ENCODE measurements around the gene TAX1BP1. TPM values are rescaled to one million over a fixed set of nuclear protein-coding genes. Genes with fewer than 3 reads are reported as not detected.

Gene TAX1BP1
- total RNA-seq, 2 experiments from 2014 or later = 53.1 to 53.9 TPM

GRCh38 chr7:27762062-27762461 lies 22.1 kb downstream of the TAX1BP1 start:
- peaks cover 32% of the 10 kb centered on the region for H3K36me3 Mint-ChIP-seq (ENCODE audit: low read depth)
- POLR2A ChIA-PET = no interaction called here
- no peak for DNase-seq
- H3K4me1 Mint-ChIP-seq (ENCODE audit: low read depth) = no peaks in the 10 kb centered on the region
- no peaks in the 10 kb centered on the region for H3K9me3 Mint-ChIP-seq (ENCODE audit: insufficient read depth)
- ATAC-seq = no peak
- H3K27me3 Mint-ChIP-seq (ENCODE audit: low read depth) = no peaks in the 10 kb centered on the region
- H3K27ac Mint-ChIP-seq = no peak overlapping the region
- CTCF ChIA-PET = interaction anchor here (0.8 kb wide), 1 partner anchor 17 kb away, joined by 3 read pairs; no protein-coding TSS in a partner anchor
- H3K4me3 Mint-ChIP-seq = no peak overlapping the region

- POLR2A ChIA-PET = interaction anchor here (0.6 kb wide), 1 partner anchor 257 kb away, joined by 3 read pairs; no protein-coding TSS in a partner anchor
Measured at GRCh38 chr7:27763983-27764508, 24.1 kb downstream of the TAX1BP1 start.

GRCh38 chr7:27765841-27766240 lies 25.9 kb downstream of the TAX1BP1 start:
- ATAC-seq (no peak), DNase-seq (no peak)
- no peaks in the 10 kb centered on the region for H3K27me3 Mint-ChIP-seq (ENCODE audit: low read depth)
- POLR2A ChIA-PET = no interaction called here
- H3K4me3 Mint-ChIP-seq = no peak overlapping the region
- H3K27ac Mint-ChIP-seq = no peak overlapping the region
- H3K9me3 Mint-ChIP-seq (ENCODE audit: insufficient read depth) = no peaks in the 10 kb centered on the region
- H3K4me1 Mint-ChIP-seq (ENCODE audit: low read depth) = no peaks in the 10 kb centered on the region
- CTCF ChIA-PET = interaction anchor here (0.6 to 1.9 kb wide), 4 partner anchors 10 to 746 kb away, joined by 3 to 6 read pairs (median 4); no protein-coding TSS in a partner anchor
- peaks cover 24% of the 10 kb centered on the region for H3K36me3 Mint-ChIP-seq (ENCODE audit: low read depth)

More at GRCh38 chr7:27763983-27764508, 24.1 kb downstream of the TAX1BP1 start:
- H3K9me3 Mint-ChIP-seq (ENCODE audit: insufficient read depth) = no peaks in the 10 kb centered on the region
- no peak overlapping the region for H3K4me3 Mint-ChIP-seq
- no peaks in the 10 kb centered on the region for H3K4me1 Mint-ChIP-seq (ENCODE audit: low read depth)
- DNase-seq = no peak
- ATAC-seq = no peak
- H3K27me3 Mint-ChIP-seq (ENCODE audit: low read depth) = no peaks in the 10 kb centered on the region
- CTCF ChIA-PET = interaction anchor here (1.2 to 1.5 kb wide), 2 partner anchors 11 to 19 kb away, joined by 4 to 9 read pairs; no protein-coding TSS in a partner anchor
- H3K36me3 Mint-ChIP-seq (ENCODE audit: low read depth) = peaks cover 21% of the 10 kb centered on the region
- H3K27ac Mint-ChIP-seq = no peak overlapping the region

- ChIA-PET POLR2A (no interaction called here), CTCF (interaction anchor here (1.5 kb wide), 1 partner anchor 253 kb away, joined by 4 read pairs; no protein-coding TSS in a partner anchor)
- H3K36me3 Mint-ChIP-seq (ENCODE audit: low read depth) = peaks cover 23% of the 10 kb centered on the region
- H3K4me3 Mint-ChIP-seq = no peak overlapping the region
- no peaks in the 10 kb centered on the region for H3K27me3 Mint-ChIP-seq (ENCODE audit: low read depth)
- no peak overlapping the region for H3K27ac Mint-ChIP-seq
- DNase-seq (no peak), ATAC-seq (no peak)
- no peaks in the 10 kb centered on the region for H3K4me1 Mint-ChIP-seq (ENCODE audit: low read depth)
- H3K9me3 Mint-ChIP-seq (ENCODE audit: insufficient read depth) = no peaks in the 10 kb centered on the region
Measured at GRCh38 chr7:27767374-27767773, 27.4 kb downstream of the TAX1BP1 start.

GRCh38 chr7:27771111-27771510 lies 31.1 kb downstream of the TAX1BP1 start:
- Mint-ChIP-seq H3K27me3 (ENCODE audit: low read depth) (no peaks in the 10 kb centered on the region), H3K27ac (no peak overlapping the region), H3K36me3 (ENCODE audit: low read depth) (peaks cover 18% of the 10 kb centered on the region), H3K4me1 (ENCODE audit: low read depth) (no peaks in the 10 kb centered on the region), H3K9me3 (ENCODE audit: insufficient read depth) (no peaks in the 10 kb centered on the region), H3K4me3 (no peak overlapping the region)
- ChIA-PET POLR2A (no interaction called here), CTCF (interaction anchor here (0.9 kb wide), 1 partner anchor 14 kb away, joined by 3 read pairs; no protein-coding TSS in a partner anchor)
- no peak for DNase-seq
- ATAC-seq = no peak

- H3K36me3 Mint-ChIP-seq (ENCODE audit: low read depth) = peaks cover 23% of the 10 kb centered on the region
- ChIA-PET POLR2A (no interaction called here), CTCF (interaction anchor here (0.7 to 3.3 kb wide), 22 partner anchors 9 to 579 kb away, joined by 3 to 16 read pairs (median 3); partner anchors contain the start of genes HIBADH and TAX1BP1)
- ATAC-seq (no peak), DNase-seq (no peak)
- no peak overlapping the region for H3K27ac Mint-ChIP-seq
- H3K4me1 Mint-ChIP-seq (ENCODE audit: low read depth) = no peaks in the 10 kb centered on the region
- H3K9me3 Mint-ChIP-seq (ENCODE audit: insufficient read depth) = no peaks in the 10 kb centered on the region
- no peaks in the 10 kb centered on the region for H3K27me3 Mint-ChIP-seq (ENCODE audit: low read depth)
- H3K4me3 Mint-ChIP-seq = no peak overlapping the region
Measured at GRCh38 chr7:27774717-27775328, 34.9 kb downstream of the TAX1BP1 start.

GRCh38 chr7:27775782-27776181 lies 35.8 kb downstream of the TAX1BP1 start:
- Mint-ChIP-seq H3K27ac (no peak overlapping the region), H3K9me3 (ENCODE audit: insufficient read depth) (no peaks in the 10 kb centered on the region), H3K36me3 (ENCODE audit: low read depth) (peaks cover 18% of the 10 kb centered on the region), H3K4me3 (no peak overlapping the region), H3K27me3 (ENCODE audit: low read depth) (no peaks in the 10 kb centered on the region), H3K4me1 (ENCODE audit: low read depth) (no peaks in the 10 kb centered on the region)
- ATAC-seq (no peak), DNase-seq (no peak)
- ChIA-PET CTCF (interaction anchor here (0.7 to 3.3 kb wide), 8 partner anchors 10 to 580 kb away, joined by 3 to 16 read pairs (median 6); partner anchors contain the start of gene TAX1BP1), POLR2A (no interaction called here)

GRCh38 chr7:27777662-27778061 lies 37.7 kb downstream of the TAX1BP1 start:
- no peaks in the 10 kb centered on the region for H3K4me1 Mint-ChIP-seq (ENCODE audit: low read depth)
- peaks cover 10% of the 10 kb centered on the region for H3K36me3 Mint-ChIP-seq (ENCODE audit: low read depth)
- no peak overlapping the region for H3K27ac Mint-ChIP-seq
- H3K4me3 Mint-ChIP-seq = no peak overlapping the region
- no peaks in the 10 kb centered on the region for H3K27me3 Mint-ChIP-seq (ENCODE audit: low read depth)
- ChIA-PET POLR2A (no interaction called here), CTCF (interaction anchor here (0.9 kb wide), 2 partner anchors 32 to 582 kb away, joined by 3 read pairs; no protein-coding TSS in a partner anchor)
- DNase-seq (no peak), ATAC-seq (no peak)
- no peaks in the 10 kb centered on the region for H3K9me3 Mint-ChIP-seq (ENCODE audit: insufficient read depth)

- ATAC-seq (no peak), DNase-seq (no peak)
- Mint-ChIP-seq H3K27ac (no peak overlapping the region), H3K36me3 (ENCODE audit: low read depth) (peaks cover 10% of the 10 kb centered on the region), H3K9me3 (ENCODE audit: insufficient read depth) (no peaks in the 10 kb centered on the region), H3K4me3 (no peak overlapping the region), H3K4me1 (ENCODE audit: low read depth) (no peaks in the 10 kb centered on the region), H3K27me3 (ENCODE audit: low read depth) (no peaks in the 10 kb centered on the region)
- POLR2A ChIA-PET = no interaction called here
- CTCF ChIA-PET = interaction anchor here (1.1 kb wide), 1 partner anchor 141 kb away, joined by 3 read pairs; no protein-coding TSS in a partner anchor
Measured at GRCh38 chr7:27779873-27780272, 39.9 kb downstream of the TAX1BP1 start.

- DNase-seq = no peak
- Mint-ChIP-seq H3K27ac (no peak overlapping the region), H3K27me3 (ENCODE audit: low read depth) (no peaks in the 10 kb centered on the region), H3K4me3 (no peak overlapping the region), H3K4me1 (ENCODE audit: low read depth) (no peaks in the 10 kb centered on the region), H3K9me3 (ENCODE audit: insufficient read depth) (no peaks in the 10 kb centered on the region), H3K36me3 (ENCODE audit: low read depth) (peaks cover 12% of the 10 kb centered on the region)
- ATAC-seq = no peak
- ChIA-PET POLR2A (no interaction called here), CTCF (interaction anchor here (1.7 kb wide), 1 partner anchor 239 kb away, joined by 4 read pairs; no protein-coding TSS in a partner anchor)
Measured at GRCh38 chr7:27781188-27781587, 41.2 kb downstream of the TAX1BP1 start.

- no peaks in the 10 kb centered on the region for H3K9me3 Mint-ChIP-seq (ENCODE audit: insufficient read depth)
- POLR2A ChIA-PET = no interaction called here
- peaks cover 18% of the 10 kb centered on the region for H3K36me3 Mint-ChIP-seq (ENCODE audit: low read depth)
- ATAC-seq (no peak), DNase-seq (no peak)
- no peak overlapping the region for H3K4me3 Mint-ChIP-seq
- CTCF ChIA-PET = interaction anchor here (1.1 to 1.7 kb wide), 3 partner anchors 9 to 237 kb away, joined by 4 read pairs; no protein-coding TSS in a partner anchor
- no peak overlapping the region for H3K27ac Mint-ChIP-seq
- H3K27me3 Mint-ChIP-seq (ENCODE audit: low read depth) = no peaks in the 10 kb centered on the region
- no peaks in the 10 kb centered on the region for H3K4me1 Mint-ChIP-seq (ENCODE audit: low read depth)
Measured at GRCh38 chr7:27782849-27783248, 42.9 kb downstream of the TAX1BP1 start.
